Occipital lobe (tissue), 2 donors: Measurements from ENCODE around the gene GTPBP4. TPM values are rescaled to one million over a fixed set of nuclear protein-coding genes. Genes with fewer than 3 reads are reported as not detected.
"Not testable (repeated sequence)": the region's sequence is repeated elsewhere in the genome, so short reads cannot be mapped to it uniquely, and the experiment has no call there.

ENCODE experiments used
- DNase-seq: peaks from one replicate; lab custom pipeline; 2025; lab: John Stamatoyannopoulos, UW
- total RNA-seq: library from RNA; depleted of rRNA; stranded (reverse); fragments of >200 nt; gene quantifications from one replicate; pipeline ENCODE4 v1.2.3, GENCODE V29; 2014

GTPBP4 gene
- total RNA-seq, 1 donor from 2014 or later = 21.5 TPM

- DNase-seq = no peak
Observed at GRCh38 chr10:988667-989545, 672 bp downstream of the GTPBP4 start.

GRCh38 chr10:990808-991207 is 2.6 kb downstream of the GTPBP4 start:
- no peak for DNase-seq

- no peak for DNase-seq
Observed at GRCh38 chr10:992467-992866, 4.2 kb downstream of the GTPBP4 start.

GRCh38 chr10:992871-993270 is 4.6 kb downstream of the GTPBP4 start:
- DNase-seq = no peak

- no peak for DNase-seq
Observed at GRCh38 chr10:994836-995558, 6.8 kb downstream of the GTPBP4 start.

GRCh38 chr10:995559-995926 is 7.3 kb downstream of the GTPBP4 start:
- no peak for DNase-seq

- no peak for DNase-seq
Observed at GRCh38 chr10:996031-996430, 7.8 kb downstream of the GTPBP4 start.

GRCh38 chr10:997266-998022 is 9.2 kb downstream of the GTPBP4 start:
- DNase-seq = no peak

- no peak for DNase-seq
Observed at GRCh38 chr10:1002425-1003006, 14.3 kb downstream of the GTPBP4 start.

- DNase-seq = no peak
Observed at GRCh38 chr10:1003884-1004670, 15.8 kb downstream of the GTPBP4 start.

- DNase-seq = no peak
Observed at GRCh38 chr10:1006573-1006972, 18.3 kb downstream of the GTPBP4 start.

- no peak for DNase-seq
Observed at GRCh38 chr10:1007583-1007982, 19.3 kb downstream of the GTPBP4 start.

- no peak for DNase-seq
Observed at GRCh38 chr10:1009071-1009494, 20.8 kb downstream of the GTPBP4 start.

GRCh38 chr10:1009947-1010346 is 21.7 kb downstream of the GTPBP4 start:
- not testable (repeated sequence) for DNase-seq

GRCh38 chr10:1010703-1011102 is 22.5 kb downstream of the GTPBP4 start:
- no peak for DNase-seq

GRCh38 chr10:1011696-1012095 is 23.5 kb downstream of the GTPBP4 start:
- no peak for DNase-seq

GRCh38 chr10:1015688-1016087 is 27.5 kb downstream of the GTPBP4 start:
- DNase-seq = no peak

GRCh38 chr10:1019362-1019761 is 31.1 kb downstream of the GTPBP4 start:
- no peak for DNase-seq

GRCh38 chr10:1020460-1020859 is 32.2 kb downstream of the GTPBP4 start:
- DNase-seq = no peak

GRCh38 chr10:1020958-1021357 is 32.7 kb downstream of the GTPBP4 start:
- DNase-seq = no peak

GRCh38 chr10:1022413-1022812 is 34.2 kb downstream of the GTPBP4 start:
- peak; percentile 21 for DNase-seq
